Stromal cell of bone marrow (primary cell): ENCODE data around the gene WWC2.

Experiments
- DNase-seq: peaks from one replicate; pipeline ENCODE4 v3.0.0-alpha.2; 2012; ENCODE audit warnings: low read depth

Gene WWC2

GRCh38 chr4:183329954-183330742 is 231.1 kb downstream of the WWC2 start:
- no peak for DNase-seq

GRCh38 chr4:183330841-183331240 is 231.8 kb downstream of the WWC2 start:
- no peak for DNase-seq

- no peak for DNase-seq
Observed at GRCh38 chr4:183332447-183332846, 233.4 kb downstream of the WWC2 start.

- DNase-seq = no peak
Observed at GRCh38 chr4:183333202-183333601, 234.1 kb downstream of the WWC2 start.

- DNase-seq = no peak
Observed at GRCh38 chr4:183333983-183334382, 234.9 kb downstream of the WWC2 start.

- peak; percentile 55 for DNase-seq
Observed at GRCh38 chr4:183335369-183335940, 236.4 kb downstream of the WWC2 start.

- no peak for DNase-seq
Observed at GRCh38 chr4:183337349-183337748, 238.3 kb downstream of the WWC2 start.

GRCh38 chr4:183337833-183338232 is 238.8 kb downstream of the WWC2 start:
- DNase-seq = no peak

GRCh38 chr4:183342541-183343533 is 243.8 kb downstream of the WWC2 start:
- DNase-seq = no peak

- DNase-seq = no peak
Observed at GRCh38 chr4:183343730-183344129, 244.7 kb downstream of the WWC2 start.

GRCh38 chr4:183344523-183345255 is 245.6 kb downstream of the WWC2 start:
- DNase-seq = no peak

GRCh38 chr4:183345261-183345660 is 246.2 kb downstream of the WWC2 start:
- DNase-seq = no peak

GRCh38 chr4:183347146-183347545 is 248.1 kb downstream of the WWC2 start:
- no peak for DNase-seq

- no peak for DNase-seq
Observed at GRCh38 chr4:183347566-183347965, 248.5 kb downstream of the WWC2 start.

GRCh38 chr4:183348136-183348535 is 249.1 kb downstream of the WWC2 start:
- no peak for DNase-seq

GRCh38 chr4:183348706-183349659 is 249.9 kb downstream of the WWC2 start:
- DNase-seq = peak; percentile 78

- DNase-seq = no peak
Observed at GRCh38 chr4:183349673-183350072, 250.6 kb downstream of the WWC2 start.

GRCh38 chr4:183350317-183351071 is 251.4 kb downstream of the WWC2 start:
- no peak for DNase-seq

- DNase-seq = no peak
Observed at GRCh38 chr4:183352546-183352945, 253.5 kb downstream of the WWC2 start.

- DNase-seq = no peak
Observed at GRCh38 chr4:183353557-183353956, 254.5 kb downstream of the WWC2 start.
